Thyroid gland (tissue), 4 donors: ENCODE measurements around the gene PCYOX1L.

Experiments
- CTCF ChIP-seq, 6 experiments: fragments of 200-600 bp in 3 of 6; fragments of 450-650 bp in 3 of 6; sonication (generic) in 3 of 6; IDR thresholded peaks; one replicate each; pipeline ENCODE4 v1.5.1; 2016 to 2019; ENCODE audit warnings: antibody characterized with exemption in 6 of 6, mild to moderate bottlenecking in 2 of 6, inconsistent platforms in 1 of 6, moderate library complexity in 1 of 6
- POLR2A ChIP-seq, 2 donors: fragments of 450-650 bp; IDR thresholded peaks; one replicate each; pipeline ENCODE4 v1.6.1; 2017; ENCODE audit warnings: antibody characterized with exemption in 2 of 2, mild to moderate bottlenecking in 2 of 2, moderate library complexity in 1 of 2

DNA sequence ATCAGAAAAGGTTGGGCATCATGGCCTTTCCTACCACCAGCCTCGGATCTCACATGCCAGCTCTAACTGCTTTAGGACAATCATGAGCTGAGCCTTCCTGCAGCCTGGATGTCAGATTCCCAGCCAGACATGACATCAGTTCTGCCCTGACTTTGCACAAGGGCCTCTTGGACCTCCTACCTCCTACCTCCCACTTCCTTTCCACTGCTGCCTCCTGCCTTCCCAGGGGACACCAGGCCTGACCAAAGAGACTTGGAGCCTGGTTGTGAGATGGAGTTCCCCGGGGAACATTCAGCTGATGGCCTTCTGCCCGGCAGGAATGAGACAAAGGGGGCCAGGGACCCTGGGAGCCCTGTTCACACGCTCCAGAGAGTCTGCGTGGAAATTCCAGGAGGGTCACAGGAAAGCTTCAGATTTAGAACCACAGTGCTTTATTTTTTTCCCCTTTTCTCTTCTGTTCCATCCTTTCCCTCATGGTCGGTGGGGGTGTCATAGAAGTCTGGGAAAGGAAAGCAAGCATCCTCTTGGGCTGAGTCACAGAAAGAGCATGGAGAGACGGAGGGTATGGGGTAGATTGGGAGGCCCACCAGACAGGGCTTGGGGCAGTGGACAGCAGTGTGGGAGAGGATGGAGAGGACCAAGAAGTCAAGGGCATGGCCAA lies 56.7 kb downstream of the PCYOX1L start:
- TF ChIP-seq CTCF (IDR thresholded peaks at IDR 0.05), result no peak
- no peak for TF ChIP-seq POLR2A (IDR thresholded peaks at IDR 0.05)
